ENCODE results near the gene TIE1.
"Not testable (repeated sequence)": the region's sequence is repeated elsewhere in the genome, so short reads cannot be mapped to it uniquely, and the experiment has no call there.

TIE1 gene

GRCh38 chr1:43369779-43370178 is 69.0 kb downstream of the TIE1 start:
- H3K4ac ChIP-seq (ENCODE audit: low read depth, low read length); H3K27ac ChIP-seq (ENCODE audit: low read depth, low read length); H2AK5ac ChIP-seq (ENCODE audit: low read length); H3K9ac ChIP-seq (ENCODE audit: low read length); H3K4me2 ChIP-seq (ENCODE audit: low read length); H3K23ac ChIP-seq (ENCODE audit: low read length); H3K56ac ChIP-seq (ENCODE audit: low read length); H3K4me3 ChIP-seq (ENCODE audit: low read length); H4K5ac ChIP-seq (ENCODE audit: low read length); H2BK120ac ChIP-seq (ENCODE audit: low read depth, low read length); DNase-seq; H3K36me3 ChIP-seq (ENCODE audit: control insufficient read depth, insufficient read depth, low read length); H3K79me2 ChIP-seq (ENCODE audit: control insufficient read depth, insufficient read depth, low read length); H3K18ac ChIP-seq (ENCODE audit: low read length); H2BK5ac ChIP-seq (ENCODE audit: low read length); H2BK15ac ChIP-seq (replicated peaks; ENCODE audit: low read depth); H3K27me3 ChIP-seq (ENCODE audit: insufficient read depth, low read length, poor library complexity); H4K8ac ChIP-seq (ENCODE audit: low read depth, low read length): not testable (repeated sequence)
- WGBS (ENCODE audit: extremely low coverage, insufficient coverage, low lambda C conversion rate), result no CpG with 5 or more reads among the region's 6 CpGs
- H3K4me1 ChIP-seq (ENCODE audit: control insufficient read depth, low read depth, low read length), result peaks cover 13% of the 10 kb centered on the region
- peaks cover 16% of the 10 kb centered on the region for H3K79me1 ChIP-seq (ENCODE audit: low read length)

DNA sequence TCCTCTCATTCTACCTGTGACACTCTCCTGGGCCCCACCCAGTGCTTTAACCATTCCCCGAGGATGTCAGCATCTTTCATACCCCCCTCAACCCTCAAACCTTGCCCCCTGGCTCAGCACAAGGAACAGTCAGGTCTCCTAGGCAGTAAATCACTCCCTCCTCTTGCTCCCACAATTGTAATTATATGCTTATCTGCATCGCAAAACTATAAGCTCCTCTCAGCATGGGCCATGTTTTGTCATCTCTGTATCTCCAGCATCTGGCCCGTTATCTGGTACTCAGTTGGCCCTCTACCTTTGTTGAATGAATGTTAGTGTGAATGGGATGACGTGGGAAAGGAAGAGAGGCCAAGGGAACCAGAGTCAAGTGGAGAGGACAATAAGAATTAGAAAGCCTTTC is 69.8 kb downstream of the TIE1 start:
- Histone ChIP-seq H2BK5ac (ENCODE audit: low read length) (no peak overlapping the region), H3K36me3 (ENCODE audit: control insufficient read depth, insufficient read depth, low read length) (no peaks in the 10 kb centered on the region), H3K4me3 (ENCODE audit: low read length) (no peak overlapping the region), H3K4me1 (ENCODE audit: control insufficient read depth, low read depth, low read length) (peaks cover 12% of the 10 kb centered on the region), H3K18ac (ENCODE audit: low read length) (no peak overlapping the region), H2BK120ac (ENCODE audit: low read depth, low read length) (no peak overlapping the region), H2BK15ac (replicated peaks; ENCODE audit: low read depth) (no peak overlapping the region), H3K9ac (ENCODE audit: low read length) (no peak overlapping the region), H3K27me3 (ENCODE audit: insufficient read depth, low read length, poor library complexity) (no peaks in the 10 kb centered on the region), H4K5ac (ENCODE audit: low read length) (no peak overlapping the region), H2AK5ac (ENCODE audit: low read length) (no peak overlapping the region), H3K4me2 (ENCODE audit: low read length) (no peak overlapping the region), H3K23ac (ENCODE audit: low read length) (no peak overlapping the region), H4K8ac (ENCODE audit: low read depth, low read length) (no peak overlapping the region), H3K56ac (ENCODE audit: low read length) (no peak overlapping the region), H3K27ac (ENCODE audit: low read depth, low read length) (no peak overlapping the region), H3K4ac (ENCODE audit: low read depth, low read length) (no peak overlapping the region), H3K79me2 (ENCODE audit: control insufficient read depth, insufficient read depth, low read length) (peaks cover 7% of the 10 kb centered on the region), H3K79me1 (ENCODE audit: low read length) (peaks cover 11% of the 10 kb centered on the region)
- no CpG with 5 or more reads among the region's 4 CpGs for WGBS (ENCODE audit: extremely low coverage, insufficient coverage, low lambda C conversion rate)
- DNase-seq, result peak; percentile 73

DNA sequence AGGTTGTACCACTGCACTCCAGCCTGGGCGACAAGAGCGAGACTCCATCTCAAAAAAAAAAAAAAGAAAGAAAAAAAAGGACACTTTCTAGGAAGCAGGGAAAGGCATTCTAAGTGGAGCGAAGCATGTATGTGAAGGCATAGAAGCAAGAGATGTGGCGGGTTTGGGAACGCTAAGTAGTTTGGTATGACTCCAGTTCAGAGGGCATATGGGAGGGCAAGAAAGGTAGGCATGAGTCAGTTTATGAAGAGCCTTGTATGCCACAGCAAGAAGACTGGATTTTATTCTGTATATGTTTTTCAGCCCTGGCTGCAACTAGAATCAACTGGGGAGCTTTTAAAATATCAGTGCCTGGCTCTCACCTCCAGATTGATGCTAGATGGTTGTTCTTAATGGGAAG is 71.4 kb downstream of the TIE1 start:
- peaks cover 5% of the 10 kb centered on the region for H3K4me1 ChIP-seq (ENCODE audit: control insufficient read depth, low read depth, low read length)
- H4K8ac ChIP-seq (ENCODE audit: low read depth, low read length), result no peak overlapping the region
- H3K4ac ChIP-seq (ENCODE audit: low read depth, low read length), result no peak overlapping the region
- H3K4me3 ChIP-seq (ENCODE audit: low read length), result no peak overlapping the region
- no peak overlapping the region for H3K9ac ChIP-seq (ENCODE audit: low read length)
- H2BK120ac ChIP-seq (ENCODE audit: low read depth, low read length), result no peak overlapping the region
- no peaks in the 10 kb centered on the region for H3K36me3 ChIP-seq (ENCODE audit: control insufficient read depth, insufficient read depth, low read length)
- H3K23ac ChIP-seq (ENCODE audit: low read length), result no peak overlapping the region
- peaks cover under 1% of the 10 kb centered on the region for H3K79me1 ChIP-seq (ENCODE audit: low read length)
- H2AK5ac ChIP-seq (ENCODE audit: low read length), result no peak overlapping the region
- no peak overlapping the region for H3K18ac ChIP-seq (ENCODE audit: low read length)
- H3K27me3 ChIP-seq (ENCODE audit: insufficient read depth, low read length, poor library complexity), result no peaks in the 10 kb centered on the region
- no peak overlapping the region for H3K56ac ChIP-seq (ENCODE audit: low read length)
- H4K5ac ChIP-seq (ENCODE audit: low read length), result no peak overlapping the region
- H3K4me2 ChIP-seq (ENCODE audit: low read length), result no peak overlapping the region
- WGBS (ENCODE audit: extremely low coverage, insufficient coverage, low lambda C conversion rate), result no CpG with 5 or more reads among the region's 5 CpGs
- no peak overlapping the region for H3K27ac ChIP-seq (ENCODE audit: low read depth, low read length)
- H2BK15ac ChIP-seq (replicated peaks; ENCODE audit: low read depth), result no peak overlapping the region
- H2BK5ac ChIP-seq (ENCODE audit: low read length), result no peak overlapping the region
- DNase-seq, result no peak
- no peaks in the 10 kb centered on the region for H3K79me2 ChIP-seq (ENCODE audit: control insufficient read depth, insufficient read depth, low read length)
